22Rv1 (cell line): Measurements from ENCODE around the gene PARK7.

ENCODE experiments used
- CTCF ChIP-seq: fragments of 450-650 bp; IDR thresholded peaks from 2 replicates; pipeline ENCODE4 v1.5.1; 2017; ENCODE audit warnings: mild to moderate bottlenecking
- ZFX ChIP-seq: fragments of 450-650 bp; IDR thresholded peaks from 2 replicates; pipeline ENCODE4 v1.6.1; 2017; ENCODE audit warnings: antibody characterized with exemption, borderline replicate concordance

DNA sequence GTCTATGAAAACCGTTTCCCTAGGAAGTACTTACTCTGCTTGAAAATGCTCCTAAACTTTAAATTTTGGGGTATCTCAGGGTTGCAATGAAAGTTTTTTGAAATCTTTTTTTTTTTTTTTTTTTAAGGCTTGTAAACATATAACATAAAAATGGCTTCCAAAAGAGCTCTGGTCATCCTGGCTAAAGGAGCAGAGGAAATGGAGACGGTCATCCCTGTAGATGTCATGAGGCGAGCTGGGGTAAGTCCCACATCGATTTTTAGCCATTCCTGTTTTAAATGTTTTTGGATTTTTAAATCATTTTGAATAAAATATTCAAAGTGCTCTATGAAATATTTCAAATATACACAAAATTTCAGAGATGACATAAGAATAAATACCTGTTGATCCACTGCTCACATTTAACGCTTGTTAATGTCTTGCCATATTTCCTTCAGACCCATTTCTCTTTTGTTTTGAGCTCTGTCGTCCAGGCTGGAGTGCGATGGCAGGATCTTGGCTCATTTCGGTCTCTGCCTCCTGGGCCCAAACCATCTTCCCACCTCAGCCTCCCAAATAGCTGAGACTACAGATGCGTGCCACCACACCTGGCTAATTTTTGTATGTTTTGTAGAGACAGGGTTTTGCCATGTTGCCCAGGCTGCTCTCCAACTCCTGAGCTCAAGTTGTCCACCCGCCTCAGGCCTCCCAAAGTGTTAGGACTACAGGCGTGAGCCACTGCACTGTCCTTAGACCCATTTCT is 1.3 kb downstream of the PARK7 start:
- TF ChIP-seq CTCF (no peak), ZFX (no peak)
